Hepatocyte (in vitro differentiated cells): ENCODE results near the gene ZNF174.

ENCODE experiments used
- EZH2 ChIP-seq: fragments of 200-600 bp; sonication (generic); IDR thresholded peaks from 2 replicates; pipeline ENCODE4 v1.6.1; 2016; ENCODE audit warnings: antibody characterized with exemption, mild to moderate bottlenecking, borderline replicate concordance
- EZH2phosphoT487 ChIP-seq: fragments of 200-600 bp; sonication (generic); IDR thresholded peaks from one replicate; pipeline ENCODE4 v1.6.1; 2018; ENCODE audit warnings: antibody characterized with exemption, mild to moderate bottlenecking, low read depth, moderate library complexity; ENCODE audit not compliant: unreplicated experiment, severe bottlenecking
- TF ChIP-seq, protein P1 (sequence below): fragments of 200-600 bp; sonication (generic); IDR thresholded peaks from 2 replicates; pipeline ENCODE4 v1.5.1; 2016; ENCODE audit warnings: antibody characterized with exemption, mild to moderate bottlenecking; ENCODE audit not compliant: poor library complexity

DNA sequence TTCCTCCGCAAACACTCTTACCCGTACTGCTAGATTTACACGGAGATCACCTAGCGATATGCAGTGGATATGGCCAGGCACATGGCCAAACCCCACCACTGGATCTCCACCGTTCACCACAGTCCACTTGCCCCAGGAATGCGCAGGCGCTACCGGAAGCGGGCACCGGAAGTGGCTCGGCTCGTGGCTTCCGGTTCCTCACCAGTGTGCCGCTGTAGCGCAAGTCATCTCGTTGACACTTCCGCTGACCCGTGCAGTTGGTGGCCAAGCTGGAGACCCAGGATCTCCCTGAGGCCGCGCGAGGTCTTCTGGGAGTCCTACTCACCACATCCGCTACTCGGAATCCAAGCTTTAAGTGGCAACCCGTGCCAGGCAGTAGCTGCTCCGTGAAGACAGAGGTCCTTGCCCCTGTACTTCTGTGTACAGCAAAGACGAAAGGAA is 30.8 kb downstream of the ZNF174 start:
- TF ChIP-seq, protein P1, sequence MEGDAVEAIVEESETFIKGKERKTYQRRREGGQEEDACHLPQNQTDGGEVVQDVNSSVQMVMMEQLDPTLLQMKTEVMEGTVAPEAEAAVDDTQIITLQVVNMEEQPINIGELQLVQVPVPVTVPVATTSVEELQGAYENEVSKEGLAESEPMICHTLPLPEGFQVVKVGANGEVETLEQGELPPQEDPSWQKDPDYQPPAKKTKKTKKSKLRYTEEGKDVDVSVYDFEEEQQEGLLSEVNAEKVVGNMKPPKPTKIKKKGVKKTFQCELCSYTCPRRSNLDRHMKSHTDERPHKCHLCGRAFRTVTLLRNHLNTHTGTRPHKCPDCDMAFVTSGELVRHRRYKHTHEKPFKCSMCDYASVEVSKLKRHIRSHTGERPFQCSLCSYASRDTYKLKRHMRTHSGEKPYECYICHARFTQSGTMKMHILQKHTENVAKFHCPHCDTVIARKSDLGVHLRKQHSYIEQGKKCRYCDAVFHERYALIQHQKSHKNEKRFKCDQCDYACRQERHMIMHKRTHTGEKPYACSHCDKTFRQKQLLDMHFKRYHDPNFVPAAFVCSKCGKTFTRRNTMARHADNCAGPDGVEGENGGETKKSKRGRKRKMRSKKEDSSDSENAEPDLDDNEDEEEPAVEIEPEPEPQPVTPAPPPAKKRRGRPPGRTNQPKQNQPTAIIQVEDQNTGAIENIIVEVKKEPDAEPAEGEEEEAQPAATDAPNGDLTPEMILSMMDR: no peak
- TF ChIP-seq EZH2 (no peak), EZH2phosphoT487 (no peak)
